ENCODE data around the gene MAP3K21.

The MAP3K21 gene

GRCh38 chr1:233338102-233338501, 10.6 kb downstream of the MAP3K21 start:
- Histone ChIP-seq H3K9ac (ENCODE audit: low read depth in 1 of 2, low read length in 2 of 2) (no peak overlapping the region), H3K36me3 (ENCODE audit: control insufficient read depth in 2 of 2, insufficient read depth in 2 of 2, low read length in 2 of 2) (no peaks in the 10 kb centered on the region), H3K4me1 (ENCODE audit: control insufficient read depth in 2 of 2, insufficient read depth in 2 of 2, low read length in 2 of 2) (peaks cover 2 to 10% of the 10 kb centered on the region in 2 donors), H3K27ac (ENCODE audit: low read depth in 2 of 2, low read length in 2 of 2) (no peak overlapping the region), H3K9me3 (ENCODE audit: control insufficient read depth in 2 of 2, low read length in 2 of 2) (no peaks in the 10 kb centered on the region), H3K27me3 (ENCODE audit: control insufficient read depth in 2 of 2, insufficient read depth in 2 of 2, low read length in 2 of 2) (peaks cover 0 to 3% of the 10 kb centered on the region in 2 donors), H3K4me3 (ENCODE audit: low read length in 2 of 2) (no peak overlapping the region)

- Histone ChIP-seq H3K27me3 (ENCODE audit: control insufficient read depth in 2 of 2, insufficient read depth in 2 of 2, low read length in 2 of 2) (peaks cover 0 to 3% of the 10 kb centered on the region in 2 donors), H3K36me3 (ENCODE audit: control insufficient read depth in 2 of 2, insufficient read depth in 2 of 2, low read length in 2 of 2) (no peaks in the 10 kb centered on the region), H3K4me1 (ENCODE audit: control insufficient read depth in 2 of 2, insufficient read depth in 2 of 2, low read length in 2 of 2) (peaks cover 2 to 6% of the 10 kb centered on the region in 2 donors), H3K4me3 (ENCODE audit: low read length in 2 of 2) (no peak overlapping the region), H3K9ac (ENCODE audit: low read depth in 1 of 2, low read length in 2 of 2) (no peak overlapping the region), H3K27ac (ENCODE audit: low read depth in 2 of 2, low read length in 2 of 2) (no peak overlapping the region), H3K9me3 (ENCODE audit: control insufficient read depth in 2 of 2, low read length in 2 of 2) (no peaks in the 10 kb centered on the region)
Measured at GRCh38 chr1:233340031-233340555, 12.6 kb downstream of the MAP3K21 start.

- H3K27me3 ChIP-seq (ENCODE audit: control insufficient read depth in 2 of 2, insufficient read depth in 2 of 2, low read length in 2 of 2) = peaks cover 0 to 3% of the 10 kb centered on the region in 2 donors
- no peak overlapping the region for H3K4me3 ChIP-seq (ENCODE audit: low read length in 2 of 2)
- no peak overlapping the region for H3K27ac ChIP-seq (ENCODE audit: low read depth in 2 of 2, low read length in 2 of 2)
- no peak overlapping the region for H3K9ac ChIP-seq (ENCODE audit: low read depth in 1 of 2, low read length in 2 of 2)
- H3K4me1 ChIP-seq (ENCODE audit: control insufficient read depth in 2 of 2, insufficient read depth in 2 of 2, low read length in 2 of 2) = peaks cover 2 to 6% of the 10 kb centered on the region in 2 donors
- no peaks in the 10 kb centered on the region for H3K36me3 ChIP-seq (ENCODE audit: control insufficient read depth in 2 of 2, insufficient read depth in 2 of 2, low read length in 2 of 2)
- no peaks in the 10 kb centered on the region for H3K9me3 ChIP-seq (ENCODE audit: control insufficient read depth in 2 of 2, low read length in 2 of 2)
Measured at GRCh38 chr1:233340966-233341516, 13.5 kb downstream of the MAP3K21 start.

- no peaks in the 10 kb centered on the region for H3K27me3 ChIP-seq (ENCODE audit: control insufficient read depth in 2 of 2, insufficient read depth in 2 of 2, low read length in 2 of 2)
- no peaks in the 10 kb centered on the region for H3K9me3 ChIP-seq (ENCODE audit: control insufficient read depth in 2 of 2, low read length in 2 of 2)
- no peak overlapping the region for H3K9ac ChIP-seq (ENCODE audit: low read depth in 1 of 2, low read length in 2 of 2)
- no peak overlapping the region for H3K27ac ChIP-seq (ENCODE audit: low read depth in 2 of 2, low read length in 2 of 2)
- peaks cover 2 to 6% of the 10 kb centered on the region in 2 donors for H3K4me1 ChIP-seq (ENCODE audit: control insufficient read depth in 2 of 2, insufficient read depth in 2 of 2, low read length in 2 of 2)
- H3K4me3 ChIP-seq (ENCODE audit: low read length in 2 of 2) = no peak overlapping the region
- H3K36me3 ChIP-seq (ENCODE audit: control insufficient read depth in 2 of 2, insufficient read depth in 2 of 2, low read length in 2 of 2) = no peaks in the 10 kb centered on the region
Measured at GRCh38 chr1:233342086-233342485, 14.6 kb downstream of the MAP3K21 start.

- no peak overlapping the region for H3K4me3 ChIP-seq (ENCODE audit: low read length in 2 of 2)
- H3K9me3 ChIP-seq (ENCODE audit: control insufficient read depth in 2 of 2, low read length in 2 of 2) = no peaks in the 10 kb centered on the region
- no peak overlapping the region for H3K9ac ChIP-seq (ENCODE audit: low read depth in 1 of 2, low read length in 2 of 2)
- no peak overlapping the region for H3K27ac ChIP-seq (ENCODE audit: low read depth in 2 of 2, low read length in 2 of 2)
- H3K36me3 ChIP-seq (ENCODE audit: control insufficient read depth in 2 of 2, insufficient read depth in 2 of 2, low read length in 2 of 2) = no peaks in the 10 kb centered on the region
- H3K4me1 ChIP-seq (ENCODE audit: control insufficient read depth in 2 of 2, insufficient read depth in 2 of 2, low read length in 2 of 2) = peaks cover 0 to 6% of the 10 kb centered on the region in 2 donors
- H3K27me3 ChIP-seq (ENCODE audit: control insufficient read depth in 2 of 2, insufficient read depth in 2 of 2, low read length in 2 of 2) = no peaks in the 10 kb centered on the region
Measured at GRCh38 chr1:233343262-233343661, 15.7 kb downstream of the MAP3K21 start.

- Histone ChIP-seq H3K4me3 (ENCODE audit: low read length in 2 of 2) (no peak overlapping the region), H3K4me1 (ENCODE audit: control insufficient read depth in 2 of 2, insufficient read depth in 2 of 2, low read length in 2 of 2) (peaks cover 0 to 4% of the 10 kb centered on the region in 2 donors), H3K27me3 (ENCODE audit: control insufficient read depth in 2 of 2, insufficient read depth in 2 of 2, low read length in 2 of 2) (no peaks in the 10 kb centered on the region), H3K27ac (ENCODE audit: low read depth in 2 of 2, low read length in 2 of 2) (no peak overlapping the region), H3K9ac (ENCODE audit: low read depth in 1 of 2, low read length in 2 of 2) (no peak overlapping the region), H3K9me3 (ENCODE audit: control insufficient read depth in 2 of 2, low read length in 2 of 2) (no peaks in the 10 kb centered on the region), H3K36me3 (ENCODE audit: control insufficient read depth in 2 of 2, insufficient read depth in 2 of 2, low read length in 2 of 2) (no peaks in the 10 kb centered on the region)
Measured at GRCh38 chr1:233347338-233347737, 19.8 kb downstream of the MAP3K21 start.

GRCh38 chr1:233349137-233349536, 21.6 kb downstream of the MAP3K21 start:
- no peak overlapping the region for H3K9ac ChIP-seq (ENCODE audit: low read depth in 1 of 2, low read length in 2 of 2)
- H3K9me3 ChIP-seq (ENCODE audit: control insufficient read depth in 2 of 2, low read length in 2 of 2) = no peaks in the 10 kb centered on the region
- H3K27me3 ChIP-seq (ENCODE audit: control insufficient read depth in 2 of 2, insufficient read depth in 2 of 2, low read length in 2 of 2) = no peaks in the 10 kb centered on the region
- H3K36me3 ChIP-seq (ENCODE audit: control insufficient read depth in 2 of 2, insufficient read depth in 2 of 2, low read length in 2 of 2) = no peaks in the 10 kb centered on the region
- no peak overlapping the region for H3K27ac ChIP-seq (ENCODE audit: low read depth in 2 of 2, low read length in 2 of 2)
- H3K4me3 ChIP-seq (ENCODE audit: low read length in 2 of 2) = no peak overlapping the region
- H3K4me1 ChIP-seq (ENCODE audit: control insufficient read depth in 2 of 2, insufficient read depth in 2 of 2, low read length in 2 of 2) = no peaks in the 10 kb centered on the region

GRCh38 chr1:233354983-233355382, 27.5 kb downstream of the MAP3K21 start:
- Histone ChIP-seq H3K27me3 (ENCODE audit: control insufficient read depth in 2 of 2, insufficient read depth in 2 of 2, low read length in 2 of 2) (no peaks in the 10 kb centered on the region), H3K4me3 (ENCODE audit: low read length in 2 of 2) (no peak overlapping the region), H3K9me3 (ENCODE audit: control insufficient read depth in 2 of 2, low read length in 2 of 2) (no peaks in the 10 kb centered on the region), H3K27ac (ENCODE audit: low read depth in 2 of 2, low read length in 2 of 2) (no peak overlapping the region), H3K4me1 (ENCODE audit: control insufficient read depth in 2 of 2, insufficient read depth in 2 of 2, low read length in 2 of 2) (peaks cover 0 to 1% of the 10 kb centered on the region in 2 donors), H3K36me3 (ENCODE audit: control insufficient read depth in 2 of 2, insufficient read depth in 2 of 2, low read length in 2 of 2) (peaks cover 6 to 7% of the 10 kb centered on the region in 2 donors), H3K9ac (ENCODE audit: low read depth in 1 of 2, low read length in 2 of 2) (no peak overlapping the region)

GRCh38 chr1:233355841-233356704, 28.5 kb downstream of the MAP3K21 start:
- Histone ChIP-seq H3K4me1 (ENCODE audit: control insufficient read depth in 2 of 2, insufficient read depth in 2 of 2, low read length in 2 of 2) (peaks cover 0 to 2% of the 10 kb centered on the region in 2 donors), H3K9me3 (ENCODE audit: control insufficient read depth in 2 of 2, low read length in 2 of 2) (no peaks in the 10 kb centered on the region), H3K36me3 (ENCODE audit: control insufficient read depth in 2 of 2, insufficient read depth in 2 of 2, low read length in 2 of 2) (peaks cover 6 to 7% of the 10 kb centered on the region in 2 donors), H3K27me3 (ENCODE audit: control insufficient read depth in 2 of 2, insufficient read depth in 2 of 2, low read length in 2 of 2) (no peaks in the 10 kb centered on the region), H3K27ac (ENCODE audit: low read depth in 2 of 2, low read length in 2 of 2) (no peak overlapping the region), H3K9ac (ENCODE audit: low read depth in 1 of 2, low read length in 2 of 2) (no peak overlapping the region), H3K4me3 (ENCODE audit: low read length in 2 of 2) (no peak overlapping the region)

- H3K27ac ChIP-seq (ENCODE audit: low read depth in 2 of 2, low read length in 2 of 2) = no peak overlapping the region
- no peak overlapping the region for H3K4me3 ChIP-seq (ENCODE audit: low read length in 2 of 2)
- no peaks in the 10 kb centered on the region for H3K27me3 ChIP-seq (ENCODE audit: control insufficient read depth in 2 of 2, insufficient read depth in 2 of 2, low read length in 2 of 2)
- H3K9ac ChIP-seq (ENCODE audit: low read depth in 1 of 2, low read length in 2 of 2) = no peak overlapping the region
- H3K36me3 ChIP-seq (ENCODE audit: control insufficient read depth in 2 of 2, insufficient read depth in 2 of 2, low read length in 2 of 2) = peaks cover 6 to 7% of the 10 kb centered on the region in 2 donors
- no peaks in the 10 kb centered on the region for H3K9me3 ChIP-seq (ENCODE audit: control insufficient read depth in 2 of 2, low read length in 2 of 2)
- peaks cover 0 to 2% of the 10 kb centered on the region in 2 donors for H3K4me1 ChIP-seq (ENCODE audit: control insufficient read depth in 2 of 2, insufficient read depth in 2 of 2, low read length in 2 of 2)
Measured at GRCh38 chr1:233356705-233356987, 29.1 kb downstream of the MAP3K21 start.
